Measurements from ENCODE around the gene DSE. TPM values are rescaled to one million over a fixed set of nuclear protein-coding genes. Genes with fewer than 3 reads are reported as not detected.

The DSE gene
- total RNA-seq, 1 experiment from 2014 or later = 38.5 TPM

DNA sequence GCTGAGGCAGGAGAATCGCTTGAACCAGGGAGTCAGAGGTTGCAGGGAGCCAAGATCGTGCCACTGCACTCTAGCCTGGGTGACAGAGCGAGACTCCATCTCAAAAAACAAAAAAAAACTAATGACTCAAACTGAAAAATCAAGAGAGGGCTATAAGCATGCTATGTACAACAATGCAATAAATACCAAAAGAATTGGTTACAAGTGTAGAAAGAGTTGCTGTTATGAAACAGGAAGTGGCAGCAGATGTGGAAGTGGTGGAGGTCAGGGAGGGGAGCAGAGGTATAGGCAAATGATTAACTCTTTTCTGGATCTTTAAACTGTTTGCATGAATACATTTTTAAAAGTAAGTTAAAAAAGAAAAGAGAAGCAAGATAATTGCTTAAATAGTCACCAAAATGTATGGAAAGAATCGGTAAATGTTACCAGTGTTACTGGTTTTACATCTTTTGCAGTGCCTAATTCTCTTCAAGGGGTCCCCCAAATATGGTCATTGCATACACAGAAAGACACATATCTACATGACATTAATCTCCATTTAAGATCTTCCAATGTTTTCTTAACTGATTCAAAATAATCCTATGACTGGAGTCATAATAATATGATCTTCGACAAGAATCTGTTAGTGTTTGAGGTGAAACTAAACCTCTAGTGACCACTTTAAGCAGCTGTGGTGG is 105.4 kb downstream of the DSE start:
- Histone ChIP-seq H3K4me2 (ENCODE audit: low read length) (no peak overlapping the region), H3K9me2 (ENCODE audit: insufficient read depth) (no peaks in the 10 kb centered on the region), H3K79me2 (ENCODE audit: insufficient read depth, low read length) (no peaks in the 10 kb centered on the region), H4K20me1 (ENCODE audit: insufficient read depth) (no peaks in the 10 kb centered on the region), H3K9me3 (ENCODE audit: control insufficient read depth in 1 of 2, insufficient read depth in 1 of 2, low read depth in 1 of 2, low read length in 2 of 2) (no peaks in the 10 kb centered on the region), H3K36me3 (ENCODE audit: control insufficient read depth in 1 of 2, insufficient read depth in 2 of 2, low read length in 2 of 2) (no peaks in the 10 kb centered on the region), H3K4me3 (replicated peaks in 1 of 2; ENCODE audit: low read depth in 1 of 2, low read length in 2 of 2) (no peak overlapping the region), H3K27me3 (ENCODE audit: insufficient read depth, low read length) (no peaks in the 10 kb centered on the region), H3K27ac (ENCODE audit: low read depth, low read length) (no peak overlapping the region), H2AFZ (ENCODE audit: low read depth, low read length, poor library complexity, severe bottlenecking) (no peak overlapping the region), H3K4me1 (ENCODE audit: control insufficient read depth in 1 of 2, insufficient read depth in 2 of 2, low read length in 2 of 2) (no peaks in the 10 kb centered on the region), H3K9ac (ENCODE audit: low read length) (no peak overlapping the region)
- ATAC-seq (no peak), DNase-seq (ENCODE audit: low read depth, low spot score) (no peak)
- intact Hi-C loops (cut with micrococcal nuclease) = no loop called here
- ChIA-PET RAD21 (ENCODE audit: low non-redundant PET in 1 of 2, low total read pairs in 2 of 2, uncharacterized antibody in 2 of 2, unreplicated experiment in 2 of 2) (no interaction called here), POLR2A (no interaction called here), CTCF (no interaction called here)
- no peak for TF ChIP-seq EGR1 (IDR thresholded peaks at IDR 0.05; ENCODE audit: low read depth)
- TF ChIP-seq TCF7L2 (IDR thresholded peaks at IDR 0.05; ENCODE audit: borderline replicate concordance, extremely low read depth, insufficient read depth, insufficient read length) = no peak
- TF ChIP-seq, protein P1, sequence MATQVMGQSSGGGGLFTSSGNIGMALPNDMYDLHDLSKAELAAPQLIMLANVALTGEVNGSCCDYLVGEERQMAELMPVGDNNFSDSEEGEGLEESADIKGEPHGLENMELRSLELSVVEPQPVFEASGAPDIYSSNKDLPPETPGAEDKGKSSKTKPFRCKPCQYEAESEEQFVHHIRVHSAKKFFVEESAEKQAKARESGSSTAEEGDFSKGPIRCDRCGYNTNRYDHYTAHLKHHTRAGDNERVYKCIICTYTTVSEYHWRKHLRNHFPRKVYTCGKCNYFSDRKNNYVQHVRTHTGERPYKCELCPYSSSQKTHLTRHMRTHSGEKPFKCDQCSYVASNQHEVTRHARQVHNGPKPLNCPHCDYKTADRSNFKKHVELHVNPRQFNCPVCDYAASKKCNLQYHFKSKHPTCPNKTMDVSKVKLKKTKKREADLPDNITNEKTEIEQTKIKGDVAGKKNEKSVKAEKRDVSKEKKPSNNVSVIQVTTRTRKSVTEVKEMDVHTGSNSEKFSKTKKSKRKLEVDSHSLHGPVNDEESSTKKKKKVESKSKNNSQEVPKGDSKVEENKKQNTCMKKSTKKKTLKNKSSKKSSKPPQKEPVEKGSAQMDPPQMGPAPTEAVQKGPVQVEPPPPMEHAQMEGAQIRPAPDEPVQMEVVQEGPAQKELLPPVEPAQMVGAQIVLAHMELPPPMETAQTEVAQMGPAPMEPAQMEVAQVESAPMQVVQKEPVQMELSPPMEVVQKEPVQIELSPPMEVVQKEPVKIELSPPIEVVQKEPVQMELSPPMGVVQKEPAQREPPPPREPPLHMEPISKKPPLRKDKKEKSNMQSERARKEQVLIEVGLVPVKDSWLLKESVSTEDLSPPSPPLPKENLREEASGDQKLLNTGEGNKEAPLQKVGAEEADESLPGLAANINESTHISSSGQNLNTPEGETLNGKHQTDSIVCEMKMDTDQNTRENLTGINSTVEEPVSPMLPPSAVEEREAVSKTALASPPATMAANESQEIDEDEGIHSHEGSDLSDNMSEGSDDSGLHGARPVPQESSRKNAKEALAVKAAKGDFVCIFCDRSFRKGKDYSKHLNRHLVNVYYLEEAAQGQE (IDR thresholded peaks at IDR 0.05; ENCODE audit: low read depth) = no peak
- TF ChIP-seq POLR2A (IDR thresholded peaks at IDR 0.05; ENCODE audit: borderline replicate concordance, extremely low read depth, insufficient read depth, insufficient read length) = no peak
- no peak for TF ChIP-seq POLR2AphosphoS5 (IDR thresholded peaks at IDR 0.05; ENCODE audit: low read depth, low read length)
- no peak for TF ChIP-seq EZH2 (IDR thresholded peaks at IDR 0.05)
- TF ChIP-seq YY1 (IDR thresholded peaks at IDR 0.05; ENCODE audit: extremely low read depth, insufficient replicate concordance, low read depth, low read length) = no peak
- no peak for TF ChIP-seq CBX3 (IDR thresholded peaks at IDR 0.05; ENCODE audit: low read depth)
- TF ChIP-seq, protein P2, sequence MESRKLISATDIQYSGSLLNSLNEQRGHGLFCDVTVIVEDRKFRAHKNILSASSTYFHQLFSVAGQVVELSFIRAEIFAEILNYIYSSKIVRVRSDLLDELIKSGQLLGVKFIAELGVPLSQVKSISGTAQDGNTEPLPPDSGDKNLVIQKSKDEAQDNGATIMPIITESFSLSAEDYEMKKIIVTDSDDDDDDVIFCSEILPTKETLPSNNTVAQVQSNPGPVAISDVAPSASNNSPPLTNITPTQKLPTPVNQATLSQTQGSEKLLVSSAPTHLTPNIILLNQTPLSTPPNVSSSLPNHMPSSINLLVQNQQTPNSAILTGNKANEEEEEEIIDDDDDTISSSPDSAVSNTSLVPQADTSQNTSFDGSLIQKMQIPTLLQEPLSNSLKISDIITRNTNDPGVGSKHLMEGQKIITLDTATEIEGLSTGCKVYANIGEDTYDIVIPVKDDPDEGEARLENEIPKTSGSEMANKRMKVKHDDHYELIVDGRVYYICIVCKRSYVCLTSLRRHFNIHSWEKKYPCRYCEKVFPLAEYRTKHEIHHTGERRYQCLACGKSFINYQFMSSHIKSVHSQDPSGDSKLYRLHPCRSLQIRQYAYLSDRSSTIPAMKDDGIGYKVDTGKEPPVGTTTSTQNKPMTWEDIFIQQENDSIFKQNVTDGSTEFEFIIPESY (IDR thresholded peaks at IDR 0.05; ENCODE audit: extremely low read depth, insufficient replicate concordance, low read length) = no peak
- TF ChIP-seq ZFX (IDR thresholded peaks at IDR 0.05) = no peak
- no peak for TF ChIP-seq ELF1 (IDR thresholded peaks at IDR 0.05; ENCODE audit: borderline replicate concordance, low read depth)
- no TSS peak for BruUV-seq (replicated peaks)
